Gastroesophageal sphincter (tissue), 4 donors: Measurements from ENCODE around the gene PRKCZ. TPM values are rescaled to one million over a fixed set of nuclear protein-coding genes. Genes with fewer than 3 reads are reported as not detected.

Experiments used
- ATAC-seq: fragments of 150-250 bp; one replicate; pipeline ENCODE4 v1.9.1; 2016; ENCODE audit warnings: mild to moderate bottlenecking, moderate library complexity
- H3K27ac ChIP-seq, 4 donors: fragments of 200-600 bp; sonication (generic) in 3 of 4; 1 replicate in 3 of 4; 2 replicates in 1 of 4; pipeline ENCODE4 v1.5.1; 2016 to 2019
- H3K27me3 ChIP-seq: fragments of 200-600 bp; sonication (generic); one replicate; pipeline ENCODE4 v1.5.1; 2019
- H3K36me3 ChIP-seq, 2 donors: fragments of 200-600 bp; sonication (generic); one replicate each; pipeline ENCODE4 v1.5.1; 2019; ENCODE audit warnings: control low read depth in 1 of 2
- H3K4me1 ChIP-seq, 3 donors: fragments of 200-600 bp; sonication (generic); 1 replicate in 2 of 3; 2 replicates in 1 of 3; pipeline ENCODE4 v1.5.1; 2016 to 2019; ENCODE audit warnings: control low read depth in 2 of 3
- H3K4me3 ChIP-seq, 2 donors: fragments of 200-600 bp; sonication (generic); one replicate each; pipeline ENCODE4 v1.5.1; 2019; ENCODE audit warnings: mild to moderate bottlenecking in 1 of 2, moderate library complexity in 1 of 2
- H3K9me3 ChIP-seq, 3 donors: fragments of 200-600 bp; sonication (generic); one replicate each; pipeline ENCODE4 v1.5.1; 2017 to 2019; ENCODE audit warnings: control low read depth in 2 of 3
- EP300 ChIP-seq: sonication (generic); formaldehyde crosslinking; IDR thresholded peaks from one replicate; pipeline ENCODE4 v1.6.1; 2017; ENCODE audit warnings: antibody characterized with exemption, mild to moderate bottlenecking
- POLR2A ChIP-seq, 2 donors: fragments of 450-650 bp; IDR thresholded peaks; one replicate each; pipeline ENCODE4 v1.6.1; 2017; ENCODE audit warnings: antibody characterized with exemption in 2 of 2, mild to moderate bottlenecking in 2 of 2, moderate library complexity in 1 of 2
- POLR2AphosphoS5 ChIP-seq: sonication (generic); formaldehyde crosslinking; IDR thresholded peaks from one replicate; pipeline ENCODE4 v1.6.1; 2017; ENCODE audit warnings: antibody characterized with exemption
- WGBS, 2 donors: methylation state at CpG; one replicate each; pipeline ENCODE4 v1.1.5; 2018; ENCODE audit warnings: low coverage in 1 of 2; 5-methylcytosine and 5-hydroxymethylcytosine counted together
- total RNA-seq, 4 donors: library from RNA; depleted of rRNA; stranded (reverse); fragments of >200 nt; gene quantifications; one replicate each; pipeline ENCODE4 v1.1.0, GENCODE V29; 2016
- TF ChIP-seq, protein P1 (sequence below), 4 experiments: fragments of 200-600 bp in 2 of 4; fragments of 450-650 bp in 2 of 4; sonication (generic) in 1 of 4; IDR thresholded peaks; one replicate each; pipeline ENCODE4 v1.5.1; 2017 to 2019; ENCODE audit warnings: antibody characterized with exemption in 4 of 4, mild to moderate bottlenecking in 2 of 4, moderate library complexity in 2 of 4

PRKCZ gene
- total RNA-seq, 4 donors from 2014 or later = 2.4 to 3.8 (median 2.9) TPM

GRCh38 chr1:2126331-2127186 is 76.3 kb downstream of the PRKCZ start:
- no peaks in the 10 kb centered on the region for H3K36me3 ChIP-seq
- H3K4me3 ChIP-seq = no peak overlapping the region
- peaks cover 0 to 9% (median 0%) of the 10 kb centered on the region in 3 donors for H3K4me1 ChIP-seq
- peaks cover 5% of the 10 kb centered on the region for H3K27me3 ChIP-seq
- 90 to 100% methylated on average over 2 of the region's 39 CpGs for WGBS, 2 donors
- TF ChIP-seq EP300 (no peak), POLR2A (IDR thresholded peaks at IDR 0.05) (no peak), POLR2AphosphoS5 (no peak)
- TF ChIP-seq, protein P1, sequence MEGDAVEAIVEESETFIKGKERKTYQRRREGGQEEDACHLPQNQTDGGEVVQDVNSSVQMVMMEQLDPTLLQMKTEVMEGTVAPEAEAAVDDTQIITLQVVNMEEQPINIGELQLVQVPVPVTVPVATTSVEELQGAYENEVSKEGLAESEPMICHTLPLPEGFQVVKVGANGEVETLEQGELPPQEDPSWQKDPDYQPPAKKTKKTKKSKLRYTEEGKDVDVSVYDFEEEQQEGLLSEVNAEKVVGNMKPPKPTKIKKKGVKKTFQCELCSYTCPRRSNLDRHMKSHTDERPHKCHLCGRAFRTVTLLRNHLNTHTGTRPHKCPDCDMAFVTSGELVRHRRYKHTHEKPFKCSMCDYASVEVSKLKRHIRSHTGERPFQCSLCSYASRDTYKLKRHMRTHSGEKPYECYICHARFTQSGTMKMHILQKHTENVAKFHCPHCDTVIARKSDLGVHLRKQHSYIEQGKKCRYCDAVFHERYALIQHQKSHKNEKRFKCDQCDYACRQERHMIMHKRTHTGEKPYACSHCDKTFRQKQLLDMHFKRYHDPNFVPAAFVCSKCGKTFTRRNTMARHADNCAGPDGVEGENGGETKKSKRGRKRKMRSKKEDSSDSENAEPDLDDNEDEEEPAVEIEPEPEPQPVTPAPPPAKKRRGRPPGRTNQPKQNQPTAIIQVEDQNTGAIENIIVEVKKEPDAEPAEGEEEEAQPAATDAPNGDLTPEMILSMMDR (IDR thresholded peaks at IDR 0.05) = no peak
- H3K9me3 ChIP-seq = no peaks in the 10 kb centered on the region
- no peak for ATAC-seq
- no peak overlapping the region for H3K27ac ChIP-seq

DNA sequence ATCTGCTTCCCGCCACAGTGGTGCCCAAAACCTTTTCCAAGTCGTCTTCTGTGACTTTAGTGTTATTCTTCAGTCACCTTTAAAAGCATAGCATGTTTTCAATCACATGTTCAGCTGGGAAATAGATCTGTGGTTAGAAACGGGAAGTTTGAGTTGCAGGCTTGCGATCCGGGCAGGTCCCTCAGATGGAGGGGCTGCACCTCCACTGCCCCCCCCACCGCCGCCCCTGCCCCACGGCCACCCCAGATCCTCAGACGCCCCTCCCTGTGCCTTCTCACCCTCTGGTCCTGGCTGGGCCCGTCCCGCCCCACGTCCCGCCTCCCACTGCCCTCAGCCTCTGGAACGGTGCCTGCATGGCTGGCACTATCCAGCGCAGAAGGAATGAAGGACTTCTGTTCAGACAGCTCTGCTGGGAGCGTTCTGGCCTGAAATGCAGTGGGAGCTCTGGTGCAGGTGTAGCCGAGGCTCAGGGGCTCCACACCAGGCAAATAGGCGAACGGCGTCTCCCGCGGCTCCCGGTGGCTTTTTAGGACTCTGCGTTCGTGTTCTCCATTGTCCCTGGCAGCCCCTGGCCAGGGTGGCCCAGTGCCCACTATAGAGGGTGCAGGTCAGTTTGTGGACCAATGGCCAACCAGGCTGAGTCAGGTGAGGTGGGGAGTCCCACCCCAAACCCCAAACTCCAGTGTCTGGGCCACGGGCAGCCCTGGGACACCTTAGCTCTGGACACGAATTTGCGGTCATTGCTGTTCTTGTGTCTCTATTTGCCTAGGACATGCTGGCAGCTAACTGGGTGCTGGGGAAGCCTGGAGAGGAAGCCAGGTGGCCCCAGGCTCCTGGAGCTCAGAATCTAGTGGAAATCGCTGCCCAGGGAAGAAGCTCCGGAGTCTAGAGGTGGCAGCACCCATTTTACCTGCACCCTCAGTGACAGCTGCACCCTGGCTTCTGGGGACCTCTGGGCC is 77.3 kb downstream of the PRKCZ start:
- TF ChIP-seq, protein P1 (IDR thresholded peaks at IDR 0.05) = no peak
- TF ChIP-seq EP300 (no peak), POLR2AphosphoS5 (no peak), POLR2A (IDR thresholded peaks at IDR 0.05) (no peak)
- WGBS, 2 donors = 51 to 60% methylated on average over 3 to 9 of the region's 30 CpGs
- H3K4me1 ChIP-seq = peaks cover 0 to 18% (median 0%) of the 10 kb centered on the region in 3 donors

GRCh38 chr1:2128189-2128901 is 78.1 kb downstream of the PRKCZ start:
- WGBS, 2 donors = 60 to 79% methylated on average over 1 to 14 of the region's 29 CpGs
- Histone ChIP-seq H3K4me1 (peaks cover 0 to 22% (median 0%) of the 10 kb centered on the region in 3 donors), H3K9me3 (no peaks in the 10 kb centered on the region), H3K36me3 (no peaks in the 10 kb centered on the region), H3K27me3 (peaks cover 5% of the 10 kb centered on the region), H3K27ac (no peak overlapping the region), H3K4me3 (no peak overlapping the region)
- TF ChIP-seq, protein P1 (IDR thresholded peaks at IDR 0.05) = no peak
- no peak for TF ChIP-seq POLR2A (IDR thresholded peaks at IDR 0.05)
- TF ChIP-seq EP300 = no peak
- no peak for TF ChIP-seq POLR2AphosphoS5
- ATAC-seq = no peak

More for the DNA sequence above, 77.3 kb downstream of the PRKCZ start:
- no peaks in the 10 kb centered on the region for H3K36me3 ChIP-seq
- H3K9me3 ChIP-seq = no peaks in the 10 kb centered on the region
- no peak overlapping the region for H3K27ac ChIP-seq
- peaks cover 5% of the 10 kb centered on the region for H3K27me3 ChIP-seq
- no peak overlapping the region for H3K4me3 ChIP-seq
- peak; percentile 46 for ATAC-seq

GRCh38 chr1:2129256-2129943 is 79.2 kb downstream of the PRKCZ start:
- ATAC-seq = no peak
- H3K4me1 ChIP-seq = peaks cover 0 to 28% (median 0%) of the 10 kb centered on the region in 3 donors
- peaks cover 5% of the 10 kb centered on the region for H3K27me3 ChIP-seq
- H3K9me3 ChIP-seq = no peaks in the 10 kb centered on the region
- WGBS, 2 donors = 91 to 94% methylated on average over 5 to 13 of the region's 15 CpGs
- no peak overlapping the region for H3K27ac ChIP-seq
- H3K36me3 ChIP-seq = no peaks in the 10 kb centered on the region
- TF ChIP-seq, protein P1 (IDR thresholded peaks at IDR 0.05) = no peak
- TF ChIP-seq EP300 (no peak), POLR2A (IDR thresholded peaks at IDR 0.05) (no peak), POLR2AphosphoS5 (no peak)
- H3K4me3 ChIP-seq = no peak overlapping the region
